ENCODE measurements around the gene MEF2A. TPM values are rescaled to one million over a fixed set of nuclear protein-coding genes. Genes with fewer than 3 reads are reported as not detected.
A peak's percentile ranks its signal among the peaks of the same experiment; 100 is the strongest.
"Not testable (repeated sequence)": the region's sequence is repeated elsewhere in the genome, so short reads cannot be mapped to it uniquely, and the experiment has no call there.

The MEF2A gene
- total RNA-seq, 2 donors from 2014 or later = 164 to 168 TPM

- Histone ChIP-seq H3K9me3 (no peaks in the 10 kb centered on the region), H3K27ac (peak overlapping the region; percentile 76 to 86), H3K4me3 (peak overlapping the region; percentile 81), H3K4me1 (ENCODE audit: control insufficient read depth in 1 of 2, low read depth in 2 of 2) (peaks cover 8 to 20% of the 10 kb centered on the region in 2 donors), H3K36me3 (no peaks in the 10 kb centered on the region), H3K27me3 (replicated peaks; ENCODE audit: insufficient read depth) (no peaks in the 10 kb centered on the region)
- ATAC-seq (ENCODE audit: insufficient number of reproducible peaks, low FRiP score, low read depth) (no peak), DNase-seq (ENCODE audit: low spot score) (no peak)
- TF ChIP-seq, protein P1, sequence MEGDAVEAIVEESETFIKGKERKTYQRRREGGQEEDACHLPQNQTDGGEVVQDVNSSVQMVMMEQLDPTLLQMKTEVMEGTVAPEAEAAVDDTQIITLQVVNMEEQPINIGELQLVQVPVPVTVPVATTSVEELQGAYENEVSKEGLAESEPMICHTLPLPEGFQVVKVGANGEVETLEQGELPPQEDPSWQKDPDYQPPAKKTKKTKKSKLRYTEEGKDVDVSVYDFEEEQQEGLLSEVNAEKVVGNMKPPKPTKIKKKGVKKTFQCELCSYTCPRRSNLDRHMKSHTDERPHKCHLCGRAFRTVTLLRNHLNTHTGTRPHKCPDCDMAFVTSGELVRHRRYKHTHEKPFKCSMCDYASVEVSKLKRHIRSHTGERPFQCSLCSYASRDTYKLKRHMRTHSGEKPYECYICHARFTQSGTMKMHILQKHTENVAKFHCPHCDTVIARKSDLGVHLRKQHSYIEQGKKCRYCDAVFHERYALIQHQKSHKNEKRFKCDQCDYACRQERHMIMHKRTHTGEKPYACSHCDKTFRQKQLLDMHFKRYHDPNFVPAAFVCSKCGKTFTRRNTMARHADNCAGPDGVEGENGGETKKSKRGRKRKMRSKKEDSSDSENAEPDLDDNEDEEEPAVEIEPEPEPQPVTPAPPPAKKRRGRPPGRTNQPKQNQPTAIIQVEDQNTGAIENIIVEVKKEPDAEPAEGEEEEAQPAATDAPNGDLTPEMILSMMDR (IDR thresholded peaks at IDR 0.05) = no peak
Observed at GRCh38 chr15:99732751-99733267, 167.0 kb downstream of the MEF2A start.

DNA sequence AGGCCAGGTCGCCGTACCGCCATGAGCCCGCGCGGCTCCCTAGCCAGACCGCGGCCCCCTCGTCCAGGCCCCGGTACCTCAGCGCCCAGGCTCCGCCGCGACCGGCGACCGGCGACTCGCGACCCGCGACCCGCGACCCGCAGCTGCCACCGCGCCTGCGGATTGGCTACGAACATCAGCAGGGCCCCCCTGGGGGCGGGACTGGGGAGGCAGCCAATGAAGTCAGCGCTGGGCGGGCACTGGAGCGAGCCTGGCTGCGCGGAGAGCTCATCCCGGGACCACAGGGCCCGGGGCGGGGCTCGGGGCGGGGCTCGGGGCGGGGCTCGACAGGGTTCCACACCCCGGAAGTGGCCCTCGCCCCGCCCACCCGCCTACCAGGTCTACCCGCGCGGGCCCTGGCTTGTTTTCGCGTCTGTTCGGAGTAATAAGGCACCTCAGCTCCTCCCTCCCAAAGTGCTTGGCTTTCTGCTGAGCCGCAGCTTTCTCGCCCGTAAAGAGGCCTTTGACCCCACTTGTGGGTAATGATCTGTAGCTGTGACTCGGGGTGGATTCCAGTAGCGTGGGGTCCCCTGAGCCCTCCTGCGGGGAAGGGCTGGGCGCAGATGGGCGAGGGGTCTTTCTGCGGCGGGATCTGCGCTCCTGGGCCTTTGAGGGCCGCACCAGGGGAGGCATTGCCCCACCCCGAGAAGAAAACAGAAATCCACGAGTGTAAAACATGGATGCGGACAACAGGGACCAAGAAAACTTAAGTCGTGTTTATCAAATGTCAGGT is 167.7 kb downstream of the MEF2A start, which contains the start of gene LYSMD4:
Gene LYSMD4 (minus strand): TSS at position 170 of the 772 bp plus-strand sequence. CDS start 1,438 bp downstream, outside the sequence.
- H3K9me3 ChIP-seq = no peaks in the 10 kb centered on the region
- peak within 1 kb of the TSS; percentile 85 to 86 for H3K27ac ChIP-seq
- no peaks in the 10 kb centered on the region for H3K27me3 ChIP-seq (replicated peaks; ENCODE audit: insufficient read depth)
- peaks cover 8 to 20% of the 10 kb centered on the region in 2 donors for H3K4me1 ChIP-seq (ENCODE audit: control insufficient read depth in 1 of 2, low read depth in 2 of 2)
- H3K4me3 ChIP-seq = peak within 1 kb of the TSS; percentile 81
- ATAC-seq (ENCODE audit: insufficient number of reproducible peaks, low FRiP score, low read depth) (peak; percentile 88), DNase-seq (ENCODE audit: low spot score) (peak; percentile 93)
- TF ChIP-seq, protein P1 (IDR thresholded peaks at IDR 0.05) = no peak
- H3K36me3 ChIP-seq = no peaks in the 10 kb centered on the region

GRCh38 chr15:99734040-99734291 is 168.2 kb downstream of the MEF2A start:
- not testable (repeated sequence) for ATAC-seq (ENCODE audit: insufficient number of reproducible peaks, low FRiP score, low read depth); H3K9me3 ChIP-seq; H3K27me3 ChIP-seq (replicated peaks; ENCODE audit: insufficient read depth); H3K36me3 ChIP-seq; DNase-seq (ENCODE audit: low spot score)
- Histone ChIP-seq H3K27ac (peak overlapping the region; percentile 85 to 86), H3K4me1 (ENCODE audit: control insufficient read depth in 1 of 2, low read depth in 2 of 2) (peaks cover 8 to 20% of the 10 kb centered on the region in 2 donors), H3K4me3 (peak overlapping the region; percentile 81)

DNA sequence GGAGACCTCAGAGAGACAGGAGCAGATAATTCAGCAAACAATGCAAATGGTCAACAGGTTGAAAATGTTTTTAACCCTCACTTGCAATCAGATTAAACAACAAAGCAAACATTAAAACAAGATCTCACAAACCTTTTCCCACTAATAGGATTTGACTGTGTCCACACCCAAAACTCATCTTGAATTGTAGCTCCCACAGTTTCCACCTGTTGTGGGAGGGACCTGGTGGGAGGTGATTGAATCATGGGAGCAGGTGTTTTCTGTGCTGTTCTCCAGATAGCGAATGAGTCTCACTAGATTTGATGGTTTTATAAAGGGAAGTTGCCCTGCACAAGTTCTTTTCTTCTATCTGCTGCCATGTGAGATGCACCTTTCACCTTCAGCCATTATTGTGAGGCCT is 168.8 kb downstream of the MEF2A start:
- H3K27ac ChIP-seq = no peak overlapping the region
- ATAC-seq (ENCODE audit: insufficient number of reproducible peaks, low FRiP score, low read depth) (no peak), DNase-seq (ENCODE audit: low spot score) (no peak)
- H3K36me3 ChIP-seq = no peaks in the 10 kb centered on the region
- no peaks in the 10 kb centered on the region for H3K27me3 ChIP-seq (replicated peaks; ENCODE audit: insufficient read depth)
- H3K4me3 ChIP-seq = no peak overlapping the region
- TF ChIP-seq, protein P1 (IDR thresholded peaks at IDR 0.05) = no peak
- no peaks in the 10 kb centered on the region for H3K9me3 ChIP-seq
- peaks cover 8 to 20% of the 10 kb centered on the region in 2 donors for H3K4me1 ChIP-seq (ENCODE audit: control insufficient read depth in 1 of 2, low read depth in 2 of 2)

GRCh38 chr15:99735868-99736267 is 170.1 kb downstream of the MEF2A start:
- no peak overlapping the region for H3K4me3 ChIP-seq
- H3K4me1 ChIP-seq (ENCODE audit: control insufficient read depth in 1 of 2, low read depth in 2 of 2) = peaks cover 8 to 17% of the 10 kb centered on the region in 2 donors
- TF ChIP-seq, protein P1 (IDR thresholded peaks at IDR 0.05) = no peak
- no peaks in the 10 kb centered on the region for H3K36me3 ChIP-seq
- H3K27me3 ChIP-seq (replicated peaks; ENCODE audit: insufficient read depth) = no peaks in the 10 kb centered on the region
- H3K27ac ChIP-seq = no peak overlapping the region
- ATAC-seq (ENCODE audit: insufficient number of reproducible peaks, low FRiP score, low read depth) (no peak), DNase-seq (ENCODE audit: low spot score) (no peak)
- no peaks in the 10 kb centered on the region for H3K9me3 ChIP-seq
